Left ventricle myocardium superior (tissue), 1 donor: Measurements from ENCODE around the gene MFSD6. TPM values are rescaled to one million over a fixed set of nuclear protein-coding genes. Genes with fewer than 3 reads are reported as not detected.
A peak's percentile ranks its signal among the peaks of the same experiment; 100 is the strongest.

Experiments
- ATAC-seq: fragments of 200-7000 bp; cut with Tn5 transposase; one replicate; pipeline ENCODE4 v1.9.1; 2020; ENCODE audit warnings: mild to moderate bottlenecking, moderate library complexity
- DNase-seq: peaks from one replicate; pipeline ENCODE4 v3.0.0-alpha.2; 2020
- intact Hi-C: fragments of 100-400 bp; cut with micrococcal nuclease; formaldehyde crosslinking; loops from one replicate; pipeline ENCODE4 v1.11.0; 2022
- total RNA-seq: library from RNA; stranded (reverse); fragmentation: NEBNext Ultra II Directional; extraction: Animal tissue kit (Norgen Biotek cat#: 25700); gene quantifications from one replicate; pipeline ENCODE4 v1.2.1, GENCODE V29; 2021
- donor health status: DM: no; HTN: yes; CAD: no; lungs with severe emphysema.

MFSD6 gene
- total RNA-seq, 1 donor from 2014 or later, result 24.4 TPM

DNA sequence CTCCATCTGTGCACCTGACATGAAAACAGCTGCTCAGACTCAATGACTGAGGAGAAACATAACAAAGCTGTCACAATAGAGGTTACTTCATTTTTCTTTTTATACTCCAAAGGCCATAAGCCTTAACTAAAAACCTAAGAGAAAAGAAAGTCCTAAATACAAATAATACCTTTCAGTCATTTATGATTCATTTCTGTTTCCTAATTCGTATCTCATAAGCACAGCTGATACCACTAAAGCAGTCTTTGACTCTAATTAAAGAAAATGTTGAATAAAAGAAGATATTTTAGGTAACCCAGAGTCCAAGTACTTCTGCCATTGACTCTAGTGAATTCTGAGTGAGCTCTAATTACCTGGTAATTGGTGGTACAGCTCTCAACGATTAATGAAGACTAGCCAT, 105.7 kb downstream of the MFSD6 start:
- DNase-seq (no peak), ATAC-seq (no peak)
- intact Hi-C loops, result no loop called here

DNA sequence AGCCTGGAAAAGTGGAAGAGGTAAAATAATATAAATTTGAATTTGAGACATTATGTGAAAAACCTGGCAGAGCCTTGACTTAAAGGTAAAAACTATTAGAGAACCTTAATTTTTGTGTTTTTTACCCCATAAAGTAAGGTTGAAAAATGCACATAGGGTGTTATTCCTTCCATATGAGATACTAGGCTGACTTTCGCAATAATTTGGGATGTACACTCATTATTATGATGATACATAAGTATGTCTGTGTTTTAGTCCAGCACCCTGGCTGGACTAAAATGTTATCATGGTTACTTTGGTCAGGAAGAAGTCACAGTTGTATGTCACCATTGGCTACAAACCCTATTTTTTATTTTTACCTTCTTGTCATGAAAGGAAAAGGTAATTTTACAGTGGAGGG, 106.5 kb downstream of the MFSD6 start:
- intact Hi-C loops, result no loop called here
- ATAC-seq, result no peak

DNA sequence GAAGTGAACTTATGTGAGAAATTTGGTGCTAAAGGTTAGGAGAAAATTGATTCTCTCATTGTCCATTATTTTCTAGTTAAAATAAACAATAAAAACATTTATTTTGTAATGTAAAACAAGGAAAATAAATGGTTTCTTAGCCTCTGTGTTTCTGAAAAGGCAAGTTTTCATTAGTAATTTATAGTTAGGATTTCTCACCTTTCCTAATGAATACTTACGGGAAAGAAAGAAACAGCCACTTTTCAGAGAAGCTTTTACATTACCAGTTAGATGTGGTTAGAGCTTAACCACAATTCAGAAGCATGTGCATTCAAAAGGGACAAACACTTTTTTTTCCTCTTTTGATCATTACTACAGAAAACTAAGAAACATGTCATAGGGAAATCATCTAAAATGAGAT, 107.5 kb downstream of the MFSD6 start:
- ATAC-seq, result no peak
- intact Hi-C loops, result no loop called here
- DNase-seq, result no peak

More for the DNA sequence above, 106.5 kb downstream of the MFSD6 start:
- no peak for DNase-seq

DNA sequence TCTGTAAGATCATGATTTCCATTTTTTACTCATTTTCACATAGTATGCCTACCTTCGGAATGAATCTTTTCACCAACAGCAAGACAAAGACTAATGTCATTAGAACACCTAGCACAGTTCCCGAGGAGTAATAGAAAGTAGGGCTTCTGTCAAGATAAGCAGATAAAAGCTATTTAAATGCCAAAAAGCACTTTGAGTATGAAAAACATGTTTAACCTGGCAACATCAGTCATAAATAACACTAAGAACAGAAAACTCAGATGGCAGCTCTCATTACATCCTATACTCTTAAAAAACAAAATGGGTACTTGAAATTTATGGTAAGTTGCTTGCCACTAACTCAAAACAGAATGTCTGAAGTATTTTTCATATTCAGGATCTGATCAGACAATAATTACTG, 109.3 kb downstream of the MFSD6 start:
- DNase-seq (no peak), ATAC-seq (no peak)
- intact Hi-C loops, result no loop called here

DNA sequence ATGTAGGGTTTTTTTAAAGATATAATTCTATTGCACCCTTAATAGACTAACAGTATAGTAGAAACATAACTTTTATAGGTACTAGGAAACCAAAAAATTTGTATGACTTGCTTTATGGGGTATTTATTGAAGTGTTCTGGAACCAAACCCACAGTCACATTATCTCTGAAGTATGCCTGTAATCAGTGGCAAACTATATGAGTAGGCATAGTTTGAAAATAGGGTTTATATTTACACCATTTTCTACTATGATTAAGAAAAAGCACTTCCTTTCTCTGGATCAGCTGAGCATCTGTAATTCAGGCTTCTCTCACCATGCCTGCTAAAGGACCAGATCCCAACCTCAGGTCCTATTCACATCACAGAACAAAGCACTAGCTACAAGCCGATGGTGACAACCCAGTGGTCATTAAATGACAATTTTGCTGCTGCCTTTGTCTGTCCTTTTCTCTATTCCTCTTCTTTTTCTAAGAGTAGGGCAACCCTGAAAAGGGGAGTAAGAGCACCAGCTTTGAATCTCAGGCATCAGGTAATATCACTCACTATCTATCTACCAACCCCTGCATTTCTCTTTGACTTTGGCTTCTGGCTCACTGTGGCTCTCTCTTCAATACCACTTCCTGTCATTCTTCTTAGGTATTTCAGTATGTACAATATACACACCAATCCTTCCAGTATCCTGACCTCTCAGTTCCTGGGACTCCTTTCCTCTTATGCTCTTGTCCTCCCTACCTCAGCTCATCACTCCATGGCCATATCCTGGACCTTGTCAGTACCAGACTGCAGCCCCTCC, 112.0 kb downstream of the MFSD6 start:
- intact Hi-C loops, result no loop called here
- DNase-seq (no peak), ATAC-seq (no peak)

DNA sequence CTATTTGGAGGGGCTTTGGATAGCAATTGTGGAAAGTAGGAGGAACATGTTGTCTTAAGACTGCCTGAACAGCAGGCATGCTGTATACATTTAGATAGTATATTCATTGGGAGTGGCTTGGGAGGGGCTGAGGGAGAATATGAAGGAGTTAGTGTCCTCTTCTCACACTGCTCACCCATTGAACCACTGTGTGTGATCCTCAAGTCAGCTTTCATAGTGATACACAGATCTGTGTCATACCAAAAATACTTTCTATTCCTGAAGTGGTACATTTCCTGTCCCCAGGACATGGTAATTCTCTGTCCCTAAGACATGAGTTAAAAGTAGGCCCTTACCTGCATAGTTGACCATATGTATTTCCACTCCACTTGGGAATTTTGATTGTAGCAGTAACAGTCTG, 116.8 kb downstream of the MFSD6 start:
- intact Hi-C loops, result no loop called here
- ATAC-seq, result no peak
- no peak for DNase-seq

DNA sequence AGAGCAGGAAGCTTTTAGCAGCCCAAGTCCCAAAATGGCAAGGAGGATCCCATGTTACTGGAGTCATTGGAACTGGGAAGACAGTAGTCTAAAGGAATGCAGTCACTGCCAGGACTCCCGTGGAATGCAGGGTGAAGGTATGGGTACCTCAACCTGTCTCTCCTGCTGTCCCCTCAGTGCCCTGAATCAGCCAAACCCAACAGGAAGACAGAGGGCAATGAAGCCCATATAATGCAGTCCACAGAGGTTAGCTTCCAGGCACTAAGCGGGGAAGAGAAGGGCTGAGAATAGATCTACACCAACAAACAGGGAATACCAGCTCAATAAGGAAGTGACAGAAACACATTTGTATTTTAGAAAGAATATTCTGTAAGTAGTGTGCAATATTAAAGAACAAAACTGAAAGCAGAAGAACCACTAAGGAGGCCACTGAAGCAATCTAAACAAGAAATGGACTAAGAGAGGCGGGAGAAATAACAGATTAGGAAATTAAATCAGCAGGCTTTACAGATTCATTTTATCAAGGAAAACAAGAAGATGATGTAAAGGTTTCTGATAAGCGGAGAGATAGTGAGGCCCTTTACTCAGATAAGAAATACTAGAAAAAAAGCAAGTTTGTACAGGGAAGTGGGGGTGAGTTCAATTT, 118.1 kb downstream of the MFSD6 start:
- ATAC-seq (no peak), DNase-seq (no peak)
- intact Hi-C loops, result no loop called here

DNA sequence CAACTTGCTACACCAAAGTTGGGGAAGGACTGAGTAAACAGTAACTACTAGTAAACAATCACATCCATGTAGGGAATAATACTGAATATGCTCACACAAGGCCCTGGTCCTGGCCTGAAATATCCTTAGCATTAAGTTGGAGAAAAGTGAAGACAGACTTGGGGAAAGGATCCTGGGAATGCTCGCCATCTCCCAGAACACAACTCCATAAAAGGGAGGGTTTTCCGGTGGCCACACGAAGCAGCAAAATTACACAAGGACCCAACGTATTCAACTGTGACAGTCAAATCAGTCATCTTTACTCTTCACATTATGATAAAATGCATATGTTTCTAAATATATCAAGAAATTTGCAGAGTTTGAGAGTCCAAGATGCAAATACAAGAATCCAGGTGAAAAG, 119.1 kb downstream of the MFSD6 start:
- intact Hi-C loops, result no loop called here
- no peak for DNase-seq

DNA sequence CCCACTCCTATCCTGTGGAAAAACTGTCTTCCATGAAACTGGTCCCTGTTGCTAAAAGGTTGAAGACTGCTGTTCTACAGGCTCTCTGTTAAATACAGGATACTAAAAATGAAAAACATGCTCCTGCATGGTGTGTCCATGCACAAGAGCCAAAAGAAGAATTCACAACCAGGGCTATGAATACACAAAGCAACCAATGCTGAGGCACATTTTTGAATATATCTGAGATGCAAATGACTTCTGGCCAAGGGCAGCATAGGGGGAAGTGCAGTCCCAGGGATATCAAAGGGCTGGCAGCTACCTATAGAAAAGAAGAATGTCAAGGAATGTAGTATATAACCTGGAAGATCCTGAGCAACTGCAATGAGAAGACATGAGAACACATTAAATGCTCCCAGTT, 119.8 kb downstream of the MFSD6 start:
- no peak for ATAC-seq
- DNase-seq, result no peak
- intact Hi-C loops, result no loop called here

More for the DNA sequence above, 119.1 kb downstream of the MFSD6 start:
- no peak for ATAC-seq

DNA sequence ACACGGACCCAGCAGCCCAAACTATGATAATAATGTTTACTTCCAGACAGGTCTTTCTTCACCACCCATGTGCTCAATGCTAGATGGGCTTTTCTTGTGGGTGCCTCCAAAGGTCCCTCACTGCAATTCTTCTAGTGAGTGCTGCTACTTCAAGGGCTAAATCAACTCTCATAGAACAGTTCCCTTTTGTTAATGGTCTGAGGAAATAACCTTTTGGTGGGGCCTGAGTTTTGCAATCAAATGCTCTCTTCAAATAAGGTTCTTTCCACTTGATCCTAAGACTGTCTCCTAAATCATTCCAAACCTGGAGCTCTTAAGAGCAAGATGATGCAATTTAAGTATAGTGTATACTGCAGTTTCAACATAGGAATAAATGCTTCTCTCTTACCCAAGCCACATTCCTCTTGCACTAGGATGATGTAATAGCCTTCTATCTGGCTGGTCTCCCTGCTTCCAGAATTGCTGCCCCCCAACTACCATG, 120.4 kb downstream of the MFSD6 start:
- DNase-seq, result no peak
- intact Hi-C loops, result no loop called here
- ATAC-seq, result no peak

DNA sequence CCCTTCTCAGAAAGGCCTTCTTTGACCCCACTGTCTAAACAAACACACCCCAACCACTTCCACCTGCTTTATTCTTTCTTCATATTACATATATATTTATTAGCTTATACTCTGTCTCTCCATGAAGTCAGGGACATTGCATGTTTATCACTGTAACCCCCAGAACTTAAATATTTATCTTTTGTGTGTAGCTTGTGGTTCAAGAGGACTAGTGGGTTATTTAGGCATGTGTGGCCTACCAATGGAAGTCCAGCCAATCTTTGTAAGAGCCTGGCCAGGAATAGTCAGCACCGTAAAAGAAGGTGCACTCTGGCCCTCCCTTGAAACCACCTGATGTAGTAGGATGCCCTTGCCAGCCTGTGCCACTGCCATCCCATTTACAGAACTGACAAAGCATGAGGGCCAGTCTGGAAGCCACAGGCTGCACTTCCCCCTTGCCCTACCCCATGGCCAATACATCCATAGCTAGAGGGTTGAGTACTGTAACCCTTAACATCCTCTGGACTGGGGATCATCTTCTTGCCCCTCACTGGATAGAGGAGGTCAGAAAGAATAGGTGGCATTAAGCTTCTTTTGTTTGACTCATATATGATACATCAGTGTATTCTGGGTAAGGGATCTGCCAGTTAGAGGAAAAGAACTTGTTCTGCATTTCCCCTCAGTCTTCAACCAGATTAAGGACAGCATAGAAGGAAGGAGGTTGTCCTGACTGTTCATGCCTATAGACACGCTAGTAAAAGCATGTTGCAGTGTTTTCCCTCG, 121.5 kb downstream of the MFSD6 start:
- intact Hi-C loops, result loop anchor here (10.0 kb wide), 1 partner anchor 125 kb away; no protein-coding TSS in a partner anchor
- ATAC-seq, result no peak
- no peak for DNase-seq

DNA sequence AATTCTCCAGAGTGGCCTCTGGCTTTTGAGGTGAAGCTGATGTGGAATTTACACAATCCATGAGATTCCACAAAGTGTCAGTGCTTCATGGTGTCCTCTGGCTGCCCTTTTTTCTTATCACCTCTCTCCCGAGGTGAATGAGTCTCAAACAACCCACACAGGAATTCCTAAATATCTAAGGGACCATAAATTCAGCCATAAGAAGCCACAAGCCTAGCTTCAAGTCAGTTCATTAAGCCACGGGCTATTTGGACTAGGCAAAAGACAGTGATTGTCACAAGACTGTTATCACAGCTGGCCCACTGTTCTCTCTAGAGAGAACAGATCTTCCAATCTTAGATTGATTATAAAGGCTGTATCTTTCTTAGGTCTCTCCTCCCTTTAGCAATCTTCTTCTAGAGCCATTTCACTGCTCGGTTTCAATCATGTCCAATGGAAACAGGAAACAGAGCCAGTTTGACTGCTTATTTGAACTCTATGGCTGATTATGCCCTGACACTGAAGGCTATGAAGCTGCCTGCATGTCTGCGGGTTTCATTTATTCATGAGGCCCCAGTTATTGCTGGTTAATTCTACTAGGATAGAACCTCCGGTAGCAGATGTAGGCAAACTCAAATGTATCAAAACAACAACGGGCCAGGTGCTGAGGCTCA, 122.2 kb downstream of the MFSD6 start:
- no peak for ATAC-seq

DNA sequence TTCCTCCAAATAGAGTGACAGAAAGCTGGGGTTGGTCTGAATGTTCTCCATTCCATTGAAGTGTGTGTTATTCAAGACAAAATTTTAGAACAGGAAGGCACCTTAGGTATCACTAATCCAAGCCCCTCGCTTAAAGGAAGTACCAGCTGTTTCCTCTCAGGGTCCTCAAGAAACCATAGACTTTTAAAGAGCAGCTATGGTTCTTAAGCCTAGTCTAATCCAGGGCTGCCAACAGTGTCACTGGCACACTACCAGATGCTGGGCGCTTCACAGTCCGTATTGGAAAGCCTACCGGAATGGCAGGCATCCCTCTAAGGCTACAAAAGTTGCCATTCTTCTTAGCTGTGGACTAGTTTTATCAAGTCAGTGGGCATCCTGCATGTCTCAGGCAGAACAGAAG, 124.4 kb downstream of the MFSD6 start:
- DNase-seq (peak; percentile 32), ATAC-seq (no peak)

More for the DNA sequence above, 122.2 kb downstream of the MFSD6 start:
- DNase-seq, result no peak
- intact Hi-C loops, result loop anchor here (10.0 kb wide), 1 partner anchor 124 kb away; no protein-coding TSS in a partner anchor

DNA sequence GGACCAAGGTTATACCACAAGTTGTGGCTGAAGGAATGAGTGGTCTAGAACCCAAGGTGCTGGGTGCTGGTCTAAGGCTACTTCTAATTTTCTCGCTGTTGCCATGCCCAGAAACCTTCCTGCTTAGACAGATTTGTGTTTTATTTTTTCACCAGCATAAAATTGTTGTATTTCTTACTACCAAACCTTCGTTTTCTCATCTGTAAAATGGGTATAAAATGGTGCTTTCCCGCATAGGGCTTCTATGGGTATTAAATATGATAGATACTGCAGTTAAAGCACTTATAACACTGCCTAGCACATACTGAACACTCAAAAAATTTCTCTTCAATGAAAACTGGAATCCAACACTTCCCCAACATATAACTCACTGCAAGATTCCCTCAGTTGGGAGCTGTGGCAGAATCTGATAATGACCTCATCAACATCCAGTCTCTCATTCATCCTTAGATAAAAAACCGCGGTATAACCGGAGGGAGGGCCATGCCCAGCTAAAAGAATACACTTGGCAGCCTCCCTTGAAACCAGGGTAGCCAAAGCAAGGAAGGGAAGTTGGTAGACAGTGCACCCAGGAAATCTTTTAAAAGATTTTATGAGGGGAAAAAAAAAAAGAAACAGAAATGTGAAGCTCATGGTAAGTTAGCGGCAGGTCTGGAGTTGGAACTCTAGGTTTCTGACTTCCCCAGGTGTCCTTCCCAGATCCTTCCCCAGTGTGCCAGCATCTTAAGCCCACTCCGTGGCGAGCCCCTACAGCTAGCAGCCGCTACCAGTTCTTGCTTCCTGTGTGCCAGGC, 125.2 kb downstream of the MFSD6 start:
- ATAC-seq, result no peak
- intact Hi-C loops, result loop anchor here (10.0 kb wide), 1 partner anchor 121 kb away; no protein-coding TSS in a partner anchor
- DNase-seq, result no peak

More for the DNA sequence above, 124.4 kb downstream of the MFSD6 start:
- intact Hi-C loops, result loop anchor here (10.0 kb wide), 1 partner anchor 122 kb away; no protein-coding TSS in a partner anchor

DNA sequence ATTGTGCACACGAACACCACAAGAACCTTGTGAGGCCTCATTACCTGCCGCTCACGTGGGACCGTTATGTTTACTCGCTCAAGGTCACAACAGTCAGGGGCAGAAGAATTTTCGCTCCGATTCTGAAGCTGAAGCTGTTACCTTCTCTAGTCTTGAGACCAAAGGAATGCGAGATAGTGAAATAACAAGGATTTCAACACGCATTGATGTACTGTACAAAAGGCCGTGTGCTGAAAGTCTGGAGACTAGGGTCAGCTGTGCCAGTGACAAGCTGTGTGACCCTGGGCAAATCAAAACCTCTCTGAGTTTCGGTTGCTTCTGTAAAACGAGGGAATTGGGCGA, 125.8 kb downstream of the MFSD6 start:
- ATAC-seq, result peak; percentile 1

DNA sequence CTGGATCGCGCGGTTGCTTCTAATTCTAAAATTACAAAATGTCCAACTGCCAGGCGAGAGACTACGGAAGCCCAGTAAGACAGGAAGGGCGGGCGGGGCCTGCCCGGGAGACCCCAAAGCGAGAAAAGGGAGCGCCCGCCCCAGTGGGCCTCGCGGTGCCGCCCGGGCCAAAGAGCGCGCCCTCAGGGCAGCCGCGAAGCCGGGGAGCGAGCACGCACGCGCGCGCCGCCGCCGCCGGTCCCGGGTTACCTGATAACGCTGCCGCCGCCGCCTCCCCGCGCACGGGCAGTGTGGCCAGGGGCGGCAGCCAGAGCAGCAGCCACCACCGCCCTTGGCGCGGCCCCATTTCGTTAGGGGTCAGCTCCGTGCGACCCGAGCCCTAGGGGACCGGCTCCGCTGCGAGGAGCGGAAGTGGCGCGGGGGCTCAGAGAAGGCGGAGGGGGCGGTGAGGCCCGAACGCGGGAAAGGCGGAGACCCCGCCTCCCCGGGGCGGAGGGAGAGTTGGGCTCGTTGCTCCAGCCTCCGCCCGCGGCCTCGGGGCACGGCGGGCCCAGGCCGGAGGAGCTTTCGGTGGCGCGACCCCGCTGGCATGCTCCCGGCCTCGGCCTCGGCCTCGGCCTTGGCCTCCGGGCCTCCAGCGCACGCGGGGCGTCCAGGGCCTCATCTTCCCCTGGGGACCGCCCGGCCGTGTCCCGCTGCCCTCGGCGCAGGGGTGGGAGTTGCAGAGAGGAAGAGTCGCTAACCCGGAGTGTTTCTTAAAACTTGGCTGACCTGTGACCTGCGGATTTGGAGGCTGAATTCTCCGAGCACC, 126.4 kb downstream of the MFSD6 start, which contains the start of gene NEMP2:
Gene NEMP2, minus strand, starts transcription at position 413 of the 811 bp plus-strand sequence. Its CDS starts 67 bp downstream, at position 346.
- ATAC-seq (peak; percentile 95), DNase-seq (peak; percentile 92)
- intact Hi-C loops, result loop anchor here (10.0 kb wide), 1 partner anchor 120 kb away; no protein-coding TSS in a partner anchor

More for the DNA sequence above, 125.8 kb downstream of the MFSD6 start:
- intact Hi-C loops, result loop anchor here (10.0 kb wide), 1 partner anchor 121 kb away; no protein-coding TSS in a partner anchor
- DNase-seq, result peak; percentile 39

DNA sequence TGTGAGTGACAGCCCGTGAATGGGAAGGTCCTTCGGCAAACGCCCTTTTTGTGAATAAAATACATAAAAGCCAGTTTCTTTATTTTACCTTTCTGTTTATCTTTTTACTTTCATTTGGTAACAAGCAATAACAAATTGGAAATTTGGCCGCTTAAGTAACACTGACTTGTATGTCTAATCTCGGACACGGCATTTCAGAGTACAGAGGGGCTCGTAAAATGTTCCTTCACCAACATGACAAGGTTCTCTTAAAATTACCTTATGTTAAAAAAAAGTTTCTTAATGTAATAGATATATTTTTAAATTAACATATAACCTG, 126.9 kb downstream of the MFSD6 start:
- intact Hi-C loops, result loop anchor here (10.0 kb wide), 1 partner anchor 120 kb away; no protein-coding TSS in a partner anchor
- DNase-seq, result no peak
- ATAC-seq, result no peak
